GM21737 (cell line): ENCODE data around the gene SBF1.

ENCODE experiments used
- ATAC-seq: cut with Tn5 transposase; IDR thresholded peaks from one replicate; pipeline ENCODE4 v1.9.1; 2021; ENCODE audit warnings: mild to moderate bottlenecking, moderate library complexity; ENCODE audit not compliant: unreplicated experiment

SBF1 gene

DNA sequence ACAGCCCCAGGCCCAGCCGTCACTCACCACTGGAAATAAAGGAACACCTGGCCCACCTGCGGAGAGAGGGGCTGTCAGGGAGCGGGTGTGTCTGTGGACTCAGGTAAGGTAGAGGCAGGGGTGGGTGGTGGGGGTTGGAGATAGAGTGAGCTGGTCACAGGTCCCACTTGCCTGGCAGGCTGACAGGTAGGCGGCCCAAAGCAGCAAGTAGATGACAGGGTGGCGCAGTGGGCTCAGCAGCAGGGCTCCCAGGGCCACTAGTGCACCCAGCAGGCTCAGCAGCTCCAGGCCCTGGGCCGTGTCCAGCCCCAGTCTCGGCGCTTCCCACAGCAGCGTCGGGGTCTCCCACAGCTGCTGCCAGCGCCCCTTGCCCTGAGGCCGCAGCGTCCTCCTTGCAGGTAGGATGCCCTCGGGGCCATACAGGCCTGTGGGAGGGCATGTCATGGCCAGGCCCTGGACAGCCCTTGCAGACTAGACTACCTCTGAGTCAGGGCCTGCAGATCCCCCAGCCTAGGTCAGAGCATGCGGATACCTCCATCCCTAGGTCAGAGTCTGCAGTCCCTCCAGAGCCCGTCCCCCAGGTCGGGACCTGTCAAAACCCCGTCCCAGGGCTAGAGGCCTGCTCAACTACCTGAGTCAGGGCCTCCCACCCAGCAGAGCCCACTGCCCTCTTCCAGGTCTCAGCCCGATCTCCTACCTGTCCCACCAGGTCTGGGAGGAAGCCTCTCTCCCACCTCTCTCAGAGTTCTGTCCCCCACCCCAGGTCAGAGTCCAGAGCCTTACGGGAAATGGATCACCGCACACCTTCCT is 32.0 kb upstream of the SBF1 start:
- peak; percentile 9 for ATAC-seq

DNA sequence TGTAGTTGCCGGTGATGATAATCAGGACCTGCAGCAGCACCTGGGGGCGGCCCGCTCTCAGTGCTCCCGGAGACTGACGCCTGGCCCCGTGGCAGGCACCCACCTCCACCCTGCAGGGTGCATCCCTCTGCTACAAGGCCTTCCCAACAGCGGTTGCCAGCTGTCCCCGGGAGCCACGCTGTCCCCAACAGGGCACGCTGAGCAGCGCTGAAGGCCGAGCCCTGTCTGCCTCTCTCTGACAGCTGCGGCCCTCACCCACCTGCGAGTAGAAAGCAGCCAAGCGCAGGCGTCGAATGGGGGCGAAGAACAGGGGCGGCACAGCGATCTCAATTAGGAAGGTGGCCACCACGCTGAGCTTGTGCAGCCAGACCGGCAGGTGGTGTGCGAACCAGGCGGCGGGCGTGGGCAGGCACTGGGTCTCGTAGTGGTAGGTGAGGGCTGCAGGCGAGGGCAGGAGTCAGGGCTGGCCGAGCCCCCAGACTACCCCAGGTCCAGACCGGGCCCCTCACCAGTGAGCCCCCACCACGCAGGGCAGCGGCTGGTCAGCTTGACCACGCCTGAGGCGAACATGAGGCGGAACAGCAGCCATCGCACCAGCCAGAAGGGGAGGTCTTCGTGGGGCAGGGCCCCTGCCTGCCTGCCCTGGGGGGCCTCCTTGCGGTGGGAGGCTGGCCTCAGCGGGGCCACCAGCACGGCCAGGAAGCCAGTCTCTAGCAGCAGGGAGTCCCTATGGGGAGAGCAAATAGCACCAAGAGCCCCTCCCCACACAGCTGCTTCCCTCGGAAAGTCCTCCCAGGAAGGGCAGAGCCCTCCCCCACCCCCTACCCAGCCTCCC is 31.2 kb upstream of the SBF1 start:
- no peak for ATAC-seq

DNA sequence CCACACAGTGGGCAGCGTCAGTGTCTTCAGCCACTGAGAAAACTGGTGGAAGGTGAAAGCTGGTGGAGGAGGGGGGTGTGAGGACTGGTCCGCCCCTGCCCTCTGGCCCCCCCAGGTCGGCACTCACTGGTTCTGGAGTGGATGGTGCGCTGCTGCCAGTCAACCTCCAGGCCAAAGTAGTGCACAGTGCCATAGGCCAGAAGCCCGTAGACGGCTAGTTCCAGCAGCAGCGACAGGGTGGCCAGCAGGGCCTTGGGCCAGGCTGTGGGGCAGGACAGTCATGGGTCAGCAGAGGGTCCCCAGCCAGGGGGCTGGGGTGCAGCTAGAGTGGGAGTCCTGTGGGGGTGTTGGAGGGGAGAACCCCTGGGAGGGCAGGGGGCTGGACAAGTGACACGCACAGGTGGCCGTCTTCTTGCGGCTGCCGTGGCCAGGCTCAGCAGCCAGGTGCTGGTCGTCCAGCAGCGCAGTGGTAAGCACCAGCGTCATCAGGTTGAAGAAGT is 30.5 kb upstream of the SBF1 start:
- ATAC-seq, result no peak

DNA sequence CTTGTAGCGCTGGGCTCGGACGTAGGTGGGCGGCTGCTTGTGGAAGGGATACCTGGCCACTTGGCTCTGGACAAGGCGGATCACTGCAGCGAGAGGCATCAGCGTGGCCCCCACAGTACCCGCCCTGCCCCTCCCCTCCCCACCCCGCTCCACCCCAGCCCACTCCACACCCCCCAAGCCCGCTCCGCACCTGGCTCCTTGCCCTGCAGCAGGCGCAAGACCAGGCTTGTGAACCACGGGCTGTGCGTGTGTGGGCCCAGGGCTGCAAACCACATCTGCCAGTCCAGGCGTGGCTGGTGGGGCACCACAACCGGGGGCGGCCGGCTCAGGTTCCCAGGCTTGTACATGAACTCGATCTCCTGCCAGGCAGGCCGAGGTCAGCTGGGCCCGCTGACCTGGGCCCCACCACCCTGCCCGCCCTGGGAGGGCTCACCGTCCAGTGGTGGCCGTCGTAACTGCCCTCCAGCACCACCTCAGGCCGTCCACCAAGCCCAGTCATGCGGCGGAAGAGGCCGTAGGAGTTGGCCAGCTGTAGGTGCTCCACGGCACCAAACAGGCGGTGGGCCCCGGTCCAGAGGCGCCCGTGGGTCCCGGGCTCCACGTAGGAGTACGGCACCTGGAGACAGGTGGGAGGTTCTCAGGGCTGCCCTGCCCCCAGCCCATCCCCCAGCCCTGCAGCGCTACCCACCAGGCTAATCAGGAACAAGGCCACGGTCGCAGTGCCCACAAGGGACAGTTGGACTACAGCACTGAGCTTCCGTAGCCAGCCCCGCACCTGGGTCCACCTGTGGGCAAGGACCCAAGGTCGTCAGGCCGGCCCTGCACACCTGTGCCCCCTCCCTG is 29.8 kb upstream of the SBF1 start:
- ATAC-seq, result no peak

DNA sequence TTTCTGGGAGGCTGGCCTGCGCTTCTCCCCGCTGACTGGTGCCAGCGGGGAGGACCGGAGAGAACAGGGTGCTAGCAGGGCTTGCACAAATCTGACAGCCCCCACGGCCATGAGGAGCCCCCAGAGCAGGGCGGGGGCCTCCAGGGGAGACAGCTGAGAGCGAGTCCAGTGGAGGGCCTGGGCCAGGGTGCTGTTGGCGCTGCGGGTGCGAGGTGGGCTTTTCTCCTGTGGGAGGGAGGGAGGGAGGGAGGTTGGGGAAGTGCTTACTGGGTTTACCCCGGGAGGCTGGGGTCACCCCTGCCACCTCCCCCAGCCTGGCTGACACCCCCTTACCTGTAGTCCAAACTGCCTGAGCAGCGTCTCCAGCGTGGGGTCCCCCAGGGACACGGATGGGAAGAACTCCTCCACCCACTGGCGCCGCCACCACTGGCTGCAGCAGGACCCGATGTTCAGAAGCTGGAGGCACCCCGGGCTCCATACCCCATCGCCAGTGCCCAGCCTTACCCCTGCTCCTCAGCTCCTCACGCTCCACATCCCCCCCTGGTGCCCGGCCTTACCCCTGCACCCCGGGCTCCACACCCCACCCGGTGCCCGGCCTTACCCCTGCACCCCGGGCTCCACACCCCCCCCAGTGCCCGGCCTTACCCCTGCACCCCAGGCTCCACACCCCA is 28.8 kb upstream of the SBF1 start:
- no peak for ATAC-seq

DNA sequence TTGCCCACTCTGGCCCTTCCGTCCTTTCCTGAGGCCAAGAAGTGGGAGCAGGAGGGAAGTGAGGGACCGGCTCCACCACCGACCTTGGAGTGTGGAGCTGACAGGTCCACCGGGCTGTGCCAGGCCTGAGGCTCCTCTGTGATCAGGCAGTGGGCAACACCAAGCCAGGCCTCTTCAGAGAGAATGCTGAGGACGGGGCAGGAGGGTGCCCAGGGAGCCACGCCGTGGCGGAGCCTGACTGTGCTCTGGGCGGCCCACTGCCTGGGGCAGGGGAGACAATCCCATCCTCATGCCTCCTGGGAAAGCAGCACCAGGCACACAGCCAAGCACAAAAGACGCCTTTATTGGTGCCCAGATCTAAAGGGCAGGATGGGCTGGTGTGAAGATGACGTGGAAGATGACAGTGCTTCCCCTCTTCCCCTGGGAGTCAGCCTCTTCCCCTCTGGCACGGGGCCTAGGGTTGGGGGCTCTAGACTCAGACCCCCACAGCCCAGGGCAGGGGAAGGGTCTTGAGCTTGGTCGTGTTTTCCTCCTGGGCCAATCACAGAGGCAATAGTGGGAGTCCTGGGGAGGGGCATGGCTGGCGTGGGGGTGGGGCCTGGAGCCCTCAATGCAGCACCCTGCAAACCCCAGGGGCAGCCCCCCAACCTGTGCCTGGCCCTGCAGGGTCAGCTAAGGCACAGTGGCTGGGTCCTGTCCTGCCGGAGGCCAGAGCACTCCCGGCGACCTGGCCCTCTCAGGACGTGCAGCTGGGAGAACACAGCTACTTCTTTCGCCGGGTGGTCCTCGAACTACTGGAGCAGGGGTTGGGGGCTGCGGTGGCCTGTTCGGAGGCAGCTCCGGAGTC is 28.0 kb upstream of the SBF1 start:
- ATAC-seq, result no peak

DNA sequence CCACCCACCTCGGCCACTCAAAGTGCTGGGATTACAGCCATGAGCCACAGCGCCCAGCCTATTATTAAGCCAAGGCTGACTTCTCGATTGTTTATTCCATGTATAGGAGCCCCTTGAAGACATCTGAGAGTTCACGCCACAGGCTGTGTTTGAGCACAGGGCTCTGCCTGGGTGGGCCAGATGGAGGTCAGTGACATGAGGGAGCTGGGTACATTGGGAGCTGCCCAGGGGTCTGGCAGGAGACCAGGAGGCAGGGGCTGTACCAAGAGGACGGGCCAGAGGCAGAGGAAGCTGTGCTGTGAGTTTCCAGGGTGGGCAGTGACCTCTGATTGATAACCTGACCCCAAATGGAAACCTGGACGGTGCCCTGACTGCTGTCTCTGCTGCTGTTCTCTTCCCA is 27.3 kb upstream of the SBF1 start:
- no peak for ATAC-seq

DNA sequence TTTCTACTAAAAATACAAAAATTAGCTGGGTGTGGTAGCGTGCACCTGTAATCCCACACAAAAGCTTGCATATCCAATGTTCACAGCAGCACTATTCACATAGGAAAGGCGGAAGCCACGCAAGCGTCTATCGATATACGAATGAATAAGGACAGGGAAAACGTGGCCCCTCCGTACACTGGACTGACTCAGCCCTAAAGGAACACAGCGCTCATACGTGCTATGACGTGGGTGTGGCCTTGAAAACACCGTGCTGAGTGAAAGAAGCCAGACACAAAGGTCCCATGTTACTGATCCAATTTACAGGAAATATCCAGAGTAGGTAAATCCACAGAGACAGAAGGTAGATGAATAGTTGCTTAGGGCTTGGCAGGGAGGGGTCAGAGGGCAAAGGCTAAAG is 25.6 kb upstream of the SBF1 start:
- ATAC-seq, result no peak

DNA sequence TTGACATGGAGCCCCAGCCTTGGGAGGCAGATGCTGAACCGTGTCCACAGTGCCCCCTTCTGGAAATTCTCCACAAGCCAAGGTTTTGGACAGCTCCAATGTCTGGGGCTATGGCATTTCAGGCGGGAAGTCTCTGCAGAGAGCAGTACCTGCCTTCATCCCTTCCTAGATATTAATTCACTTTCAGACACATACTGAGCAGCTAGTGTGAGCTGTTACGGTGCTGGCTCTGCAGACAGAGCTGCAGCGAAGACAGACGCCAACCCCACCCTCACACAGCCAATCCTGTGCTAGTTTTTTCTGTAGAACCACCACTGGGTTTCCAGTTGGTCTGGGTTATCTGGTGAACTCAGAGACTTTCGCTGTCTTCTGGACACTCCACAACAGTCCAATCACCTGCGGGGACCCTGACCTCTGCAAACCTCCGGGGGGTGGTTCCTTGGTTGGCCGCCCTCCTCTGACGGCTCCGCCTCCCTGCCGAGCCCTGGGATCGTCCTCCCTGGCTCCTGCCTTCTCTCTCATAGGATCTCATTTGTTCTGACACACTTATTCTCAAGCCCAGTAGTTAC is 23.6 kb upstream of the SBF1 start:
- no peak for ATAC-seq

DNA sequence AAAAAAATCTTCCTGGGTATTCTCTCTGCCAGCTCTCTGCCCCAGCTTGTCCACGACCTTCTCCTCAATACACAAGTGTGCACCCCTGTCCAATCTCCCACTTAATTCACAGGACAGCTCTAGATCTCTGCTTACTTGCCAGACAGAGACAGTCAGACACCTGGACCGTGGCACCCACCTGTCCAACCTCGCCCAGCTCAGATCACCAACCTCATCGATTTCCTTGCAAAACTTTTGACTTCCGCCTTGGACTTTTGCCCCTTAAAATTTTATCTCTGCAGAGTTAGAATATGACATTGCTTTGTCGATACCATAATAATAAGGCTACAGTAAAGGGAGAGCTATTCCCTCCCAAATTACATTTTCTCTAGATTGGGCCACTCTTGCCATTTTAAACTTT is 22.3 kb upstream of the SBF1 start:
- ATAC-seq, result no peak

DNA sequence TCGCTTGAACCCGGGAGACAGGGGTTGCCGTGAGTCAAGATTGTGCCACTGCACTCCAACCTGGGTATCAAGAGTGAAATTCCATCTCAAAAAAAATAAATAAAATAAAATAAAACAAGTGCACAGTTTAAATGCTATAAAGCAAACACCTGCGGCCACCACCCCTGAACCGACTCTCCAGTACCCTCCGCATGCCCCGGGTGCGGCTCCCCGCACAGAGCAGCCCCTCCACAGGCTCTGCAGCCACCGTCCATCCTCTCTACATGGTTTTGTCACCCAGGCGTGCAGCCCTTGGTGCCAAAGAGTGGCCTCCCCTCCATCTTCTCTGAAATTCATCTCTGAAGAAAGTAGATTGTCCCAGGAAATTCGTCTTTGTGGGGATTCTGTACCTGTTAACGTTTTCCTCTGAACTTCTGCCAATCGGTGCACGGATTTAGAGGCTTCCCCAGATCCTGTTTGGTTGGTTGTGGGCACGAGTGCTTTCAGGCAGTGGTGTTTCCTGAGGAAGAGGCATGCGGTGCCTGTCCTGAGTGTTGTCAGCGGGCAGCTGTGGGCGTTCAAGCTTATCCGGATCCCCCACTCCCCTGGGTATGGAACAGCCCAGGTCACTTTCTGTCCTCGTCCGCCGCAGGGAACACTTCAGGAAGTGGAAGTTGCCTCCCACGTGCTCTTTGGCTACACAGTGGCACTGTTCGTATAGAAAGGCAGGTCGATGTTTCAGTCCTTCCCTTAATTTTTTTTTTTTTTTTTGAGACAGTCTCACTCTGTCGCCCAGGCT is 15.9 kb upstream of the SBF1 start:
- ATAC-seq, result no peak

DNA sequence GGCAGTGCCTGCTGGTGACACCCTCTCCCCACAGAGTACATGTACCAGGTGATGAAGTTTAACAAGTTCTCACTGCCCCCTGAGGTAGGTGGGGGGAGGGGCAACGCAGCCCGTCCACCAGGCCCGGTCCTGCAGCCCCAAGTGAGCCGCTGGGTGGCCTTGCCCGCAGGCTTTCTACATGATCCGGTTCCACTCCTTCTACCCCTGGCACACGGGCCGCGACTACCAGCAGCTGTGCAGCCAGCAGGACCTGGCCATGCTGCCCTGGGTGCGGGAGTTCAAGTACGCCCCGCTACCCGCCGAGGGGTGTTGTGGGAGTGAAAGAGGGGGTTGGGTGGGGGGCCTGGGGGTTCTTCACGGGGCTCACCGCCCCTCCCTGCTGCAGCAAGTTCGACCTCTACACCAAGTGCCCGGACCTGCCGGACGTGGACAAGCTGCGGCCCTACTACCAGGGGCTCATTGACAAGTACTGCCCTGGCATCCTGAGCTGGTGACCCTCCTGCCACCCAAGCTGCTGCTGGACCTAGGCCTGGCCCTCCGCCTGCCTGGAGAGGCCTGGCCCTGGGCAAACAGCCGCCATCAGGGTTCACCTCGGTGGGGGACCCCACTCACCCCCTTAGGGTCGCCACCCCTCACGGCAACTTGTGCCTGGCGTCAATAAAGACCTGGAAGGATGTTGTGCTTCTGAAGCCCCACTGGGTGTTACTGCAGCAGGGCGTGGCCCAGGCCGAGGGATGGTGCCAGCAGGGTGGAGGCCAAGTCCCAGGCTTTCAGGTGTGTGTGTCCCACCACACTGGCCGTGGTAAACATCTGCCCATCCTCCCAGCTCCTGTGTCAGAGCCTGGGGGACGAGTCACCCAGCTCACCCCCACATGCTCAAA is 14.8 kb upstream of the SBF1 start:
- ATAC-seq, result no peak

DNA sequence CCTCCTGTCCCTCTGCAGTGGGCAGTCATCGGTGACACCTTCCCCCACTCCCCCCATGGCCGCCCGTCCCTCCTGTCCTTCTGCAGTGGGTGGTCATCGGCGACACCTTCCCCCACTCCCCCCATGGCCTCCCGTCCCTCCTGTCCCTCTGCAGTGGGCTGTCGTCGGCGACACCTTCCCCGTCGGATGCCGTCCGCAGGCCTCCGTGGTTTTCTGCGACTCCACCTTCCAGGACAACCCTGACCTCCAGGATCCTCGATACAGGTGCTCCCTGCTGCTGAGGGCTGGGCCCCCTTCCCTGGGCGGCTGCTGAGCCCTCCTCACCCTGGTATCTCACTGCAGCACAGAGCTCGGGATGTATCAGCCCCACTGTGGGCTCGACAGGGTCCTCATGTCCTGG is 14.1 kb upstream of the SBF1 start:
- ATAC-seq, result no peak

DNA sequence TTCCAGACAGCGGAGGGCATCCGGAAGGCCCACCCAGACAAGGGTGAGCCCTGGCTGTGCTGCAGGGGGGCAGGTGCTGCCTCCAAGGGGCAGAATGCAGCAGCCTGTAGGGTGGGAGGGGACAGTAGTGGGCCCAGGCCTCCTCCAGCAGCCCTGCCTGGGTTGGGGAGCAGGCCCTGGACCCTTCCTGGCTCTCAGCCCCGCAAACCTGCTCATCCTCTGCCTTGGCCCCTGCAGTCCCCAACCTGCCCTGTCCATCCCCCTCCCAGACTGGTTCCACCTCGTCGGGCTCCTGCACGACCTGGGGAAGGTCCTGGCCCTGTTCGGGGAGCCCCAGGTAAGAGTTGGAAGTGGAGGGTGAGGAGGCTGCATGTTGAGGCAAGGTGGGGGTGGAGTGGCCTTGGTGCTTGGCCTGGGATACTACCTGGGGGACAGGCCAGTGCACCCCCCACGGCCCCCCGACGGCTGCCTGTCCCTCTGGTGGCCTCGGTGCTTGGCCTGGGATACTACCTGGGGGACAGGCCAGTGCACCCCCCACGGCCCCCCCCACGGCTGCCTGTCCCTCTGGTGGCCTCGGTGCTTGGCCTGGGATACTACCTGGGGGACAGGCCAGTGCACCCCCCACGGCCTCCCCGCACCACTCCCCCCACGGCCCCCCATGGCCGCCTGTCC is 13.3 kb upstream of the SBF1 start:
- no peak for ATAC-seq

DNA sequence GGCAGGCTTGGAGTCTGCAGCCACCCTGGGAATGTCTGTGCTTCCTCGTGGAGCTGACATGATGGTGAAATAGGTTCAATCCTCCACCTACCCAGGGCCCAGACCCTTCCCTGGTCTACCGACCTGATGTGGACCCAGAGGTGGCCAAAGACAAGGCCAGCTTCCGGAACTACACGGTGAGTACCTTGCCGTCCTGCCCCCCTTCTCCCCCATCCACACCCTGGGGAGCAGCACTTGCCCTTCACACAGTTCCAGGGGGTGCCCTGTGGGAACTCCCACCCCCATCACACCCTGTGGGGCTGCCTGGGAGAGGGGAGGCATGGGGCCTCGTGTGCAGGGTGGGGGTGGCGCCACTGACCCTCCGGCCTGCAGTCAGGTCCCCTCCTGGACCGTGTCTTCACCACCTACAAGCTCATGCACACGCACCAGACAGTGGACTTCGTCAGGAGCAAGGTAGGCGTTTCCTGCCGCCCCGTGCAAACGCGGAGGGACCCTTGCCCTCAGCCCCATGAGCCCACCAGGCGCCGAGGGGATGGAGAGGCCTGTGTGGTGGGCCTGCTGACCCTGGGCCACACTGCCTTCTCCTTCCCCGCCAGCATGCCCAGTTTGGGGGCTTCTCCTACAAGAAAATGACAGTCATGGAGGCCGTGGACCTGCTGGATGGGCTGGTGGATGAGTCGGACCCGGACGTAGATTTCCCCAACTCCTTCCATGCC is 12.6 kb upstream of the SBF1 start:
- no peak for ATAC-seq

DNA sequence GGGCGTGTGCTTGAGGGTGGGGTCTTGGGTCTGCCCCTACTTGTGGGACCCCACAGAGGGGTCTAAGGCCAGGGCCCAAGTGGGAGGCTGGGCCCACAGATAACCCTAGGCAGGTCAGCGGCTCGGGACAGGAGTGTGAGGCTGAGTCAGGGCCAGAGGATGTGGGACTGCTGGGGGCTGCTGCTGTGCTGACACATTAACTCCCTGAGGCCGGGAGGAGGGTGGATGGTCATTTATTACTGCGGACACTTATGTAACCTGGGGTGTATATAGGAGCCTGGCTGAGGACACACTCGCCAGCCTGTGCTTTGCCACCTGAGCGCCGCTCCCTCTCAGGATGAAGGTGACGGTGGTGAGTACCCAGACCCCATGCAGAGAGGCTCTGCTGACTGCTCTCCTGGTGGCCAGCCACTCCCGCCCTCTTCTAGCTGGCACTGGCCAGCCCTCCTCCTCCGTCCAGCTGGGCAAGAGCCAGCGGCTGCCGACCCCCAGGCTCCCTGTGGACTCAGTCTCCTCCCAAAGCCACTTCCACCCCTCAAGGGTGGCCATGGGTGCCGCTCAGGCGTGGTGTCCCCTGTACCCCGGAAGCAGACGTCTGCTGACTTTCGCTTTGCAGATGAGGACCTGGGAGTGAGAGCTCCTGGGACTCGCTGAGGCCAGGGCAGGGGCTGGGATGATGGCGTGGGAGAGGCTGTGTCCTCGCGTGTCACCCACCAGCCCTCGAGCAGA is 11.9 kb upstream of the SBF1 start, which contains the start of gene MIOX:
MIOX (plus strand) TSS at position 299 of the 729 bp plus-strand sequence; CDS start at position 338, 39 bp downstream.
- ATAC-seq, result no peak
